GM23248 (cell line): ENCODE data around the gene ZFYVE26.

ENCODE experiments used
- EZH2 ChIP-seq: fragments of 200-600 bp; sonication (generic); IDR thresholded peaks from 2 replicates; pipeline ENCODE4 v1.6.1; 2018; ENCODE audit warnings: antibody characterized with exemption, mild to moderate bottlenecking; ENCODE audit not compliant: insufficient read depth, poor library complexity, severe bottlenecking
- EZH2phosphoT487 ChIP-seq: fragments of 200-600 bp; sonication (generic); IDR thresholded peaks from 2 replicates; pipeline ENCODE4 v1.6.1; 2018; ENCODE audit warnings: antibody characterized with exemption, moderate library complexity, mild to moderate bottlenecking, low read depth; ENCODE audit not compliant: insufficient read depth

DNA sequence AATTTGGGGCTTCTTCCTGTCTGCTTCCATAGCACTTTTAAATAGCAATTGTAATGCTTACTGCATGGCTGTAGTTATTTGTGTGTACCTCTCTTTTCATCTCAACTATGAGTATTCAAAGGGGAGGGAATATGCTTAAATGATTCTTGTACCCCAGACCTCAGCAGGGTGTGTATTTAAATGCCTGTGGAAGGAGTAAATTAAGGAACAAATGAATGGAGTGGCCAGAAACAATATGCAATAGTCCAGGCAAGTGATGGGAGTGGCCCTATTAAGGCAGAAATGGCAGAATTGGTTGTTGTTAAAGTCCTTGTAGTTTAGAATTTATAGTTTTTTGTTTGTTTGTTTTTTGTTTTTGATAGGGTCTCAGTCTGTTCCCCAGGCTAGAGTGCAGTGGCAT, 4.7 kb upstream of the ZFYVE26 start:
- no peak for TF ChIP-seq EZH2
- no peak for TF ChIP-seq EZH2phosphoT487
